GM21717 (cell line): Measurements from ENCODE around the gene ABHD17A.

Source experiments
- ATAC-seq: cut with Tn5 transposase; IDR thresholded peaks from one replicate; pipeline ENCODE4 v1.9.1; 2021; ENCODE audit warnings: mild to moderate bottlenecking, moderate library complexity; ENCODE audit not compliant: unreplicated experiment

Gene ABHD17A

DNA sequence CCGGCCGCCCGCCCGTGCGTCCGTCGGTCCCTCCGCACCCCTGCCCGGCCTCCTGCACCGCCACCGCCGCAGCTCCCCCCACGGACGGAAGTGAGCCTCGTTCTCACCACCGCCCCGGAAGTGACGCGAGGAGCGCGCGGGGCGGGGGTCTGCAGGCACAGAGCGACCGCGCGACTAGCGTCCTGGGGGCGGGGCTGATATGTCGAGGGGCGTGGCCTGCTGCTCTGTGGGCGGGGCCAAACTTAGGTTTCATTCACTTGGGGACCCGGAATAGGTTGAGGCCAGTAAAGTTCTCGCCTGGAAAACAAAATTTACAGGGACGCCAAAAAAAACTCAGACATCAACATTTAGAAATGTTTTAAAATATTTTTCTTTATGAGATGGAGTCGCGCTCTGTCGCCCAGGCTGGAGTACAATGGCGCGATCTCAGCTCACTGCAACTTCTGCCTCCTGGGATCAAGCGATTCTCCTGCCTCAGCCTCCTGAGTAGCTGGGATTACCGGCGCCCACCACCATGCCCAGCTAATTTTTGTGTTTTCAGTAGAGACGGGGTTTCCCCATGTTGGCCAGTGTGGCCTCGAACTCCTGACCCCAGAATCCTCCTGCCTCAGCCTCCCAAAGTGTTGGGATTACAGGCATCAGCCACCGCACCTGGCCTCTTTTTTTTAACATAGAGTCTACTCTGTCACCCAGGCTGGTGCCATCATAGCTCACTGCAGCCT lies at the start of gene ABHD17A:
Gene ABHD17A, minus strand, starts transcription at position 99 of the 722 bp plus-strand sequence. CDS start 3,930 bp downstream, outside the sequence.
- ATAC-seq = peak; percentile 49

GRCh38 chr19:1933942-1934341 lies 48.6 kb upstream of the ABHD17A start:
- ATAC-seq = no peak

DNA sequence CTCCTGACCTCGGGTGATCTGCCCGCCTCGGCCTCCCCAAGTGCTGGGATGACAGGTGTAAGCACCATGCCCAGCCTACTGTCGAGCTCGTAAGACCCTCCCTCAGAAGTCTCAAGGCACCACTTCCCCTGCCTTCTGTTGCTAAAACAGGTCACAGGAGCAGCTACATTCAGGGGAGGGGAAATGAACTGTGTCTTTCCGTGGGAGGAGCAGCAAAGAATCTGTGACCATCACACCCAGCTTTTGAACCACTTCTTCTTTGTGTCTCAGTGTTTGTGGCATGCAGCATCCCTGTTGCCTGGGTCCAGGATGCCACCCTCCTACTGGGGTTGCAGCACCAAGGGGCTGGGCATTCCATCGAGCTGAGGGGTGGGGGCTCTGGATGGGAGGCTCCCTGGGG lies 47.9 kb upstream of the ABHD17A start:
- no peak for ATAC-seq

DNA sequence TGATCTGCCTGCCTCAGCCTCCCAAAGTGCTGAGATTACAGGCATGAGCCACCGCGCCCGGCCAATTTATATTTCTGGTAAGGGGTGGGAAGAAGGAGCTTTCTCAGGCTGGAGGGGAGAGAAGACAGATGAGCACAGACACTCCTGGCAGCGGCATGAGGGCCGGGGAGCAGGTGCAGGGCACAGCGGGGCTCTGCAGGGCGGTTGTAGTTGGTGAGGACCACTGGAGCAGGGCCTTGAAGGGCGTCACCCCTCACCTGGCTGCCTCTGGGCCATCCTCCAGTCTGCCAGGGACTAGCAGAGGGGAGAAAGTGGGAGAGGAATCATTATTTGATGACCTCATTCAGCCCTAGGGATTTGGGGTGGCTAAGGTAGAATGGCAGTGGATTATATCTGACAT lies 47.1 kb upstream of the ABHD17A start:
- ATAC-seq = no peak

- no peak for ATAC-seq
Observed at GRCh38 chr19:1931445-1931844, 46.1 kb upstream of the ABHD17A start.

- ATAC-seq = no peak
Observed at GRCh38 chr19:1929021-1929742, 43.9 kb upstream of the ABHD17A start.

- no peak for ATAC-seq
Observed at GRCh38 chr19:1925544-1925943, 40.2 kb upstream of the ABHD17A start.

GRCh38 chr19:1924320-1924961 lies 39.1 kb upstream of the ABHD17A start:
- no peak for ATAC-seq

DNA sequence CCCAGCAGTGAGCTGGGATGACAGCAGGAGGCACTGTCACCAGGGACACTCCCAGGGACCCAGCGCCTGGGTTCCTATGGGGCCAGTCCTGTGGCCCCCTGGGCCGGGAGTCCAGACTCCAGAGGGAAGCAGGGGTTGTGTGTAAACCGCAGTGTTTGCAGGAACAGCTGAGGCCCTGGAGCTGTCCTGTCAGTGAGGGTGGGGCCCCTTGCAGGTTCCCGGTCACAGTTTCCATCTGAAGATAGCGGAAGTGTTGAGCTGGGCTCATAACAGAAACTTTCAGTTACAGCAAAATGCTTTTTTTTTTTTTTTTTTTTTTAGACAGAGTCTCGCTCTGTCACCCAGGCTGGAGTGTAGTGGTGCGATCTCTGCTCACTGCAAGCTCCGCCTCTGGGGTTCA lies 38.0 kb upstream of the ABHD17A start:
- ATAC-seq = no peak

GRCh38 chr19:1922803-1923202 lies 37.5 kb upstream of the ABHD17A start:
- ATAC-seq = no peak

DNA sequence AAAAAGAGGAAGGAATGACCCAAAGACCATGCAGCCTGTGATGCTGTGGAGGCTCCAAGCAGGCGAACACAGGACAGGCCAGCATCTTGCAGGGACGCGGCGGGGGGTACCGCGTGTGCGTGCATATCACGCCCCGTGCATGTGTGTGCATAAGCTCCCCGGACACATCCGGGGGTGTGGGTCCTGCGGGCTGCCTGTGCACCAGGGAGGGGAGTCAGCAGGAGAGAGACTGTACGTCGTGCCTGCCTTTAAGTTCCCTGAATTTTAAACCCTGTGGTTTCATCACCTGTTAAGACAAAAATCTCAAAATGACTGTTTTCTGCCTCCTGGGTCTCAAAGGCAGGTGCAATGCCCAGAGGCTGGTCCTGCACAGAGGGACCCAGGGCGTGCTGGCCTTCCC lies 36.5 kb upstream of the ABHD17A start:
- no peak for ATAC-seq

DNA sequence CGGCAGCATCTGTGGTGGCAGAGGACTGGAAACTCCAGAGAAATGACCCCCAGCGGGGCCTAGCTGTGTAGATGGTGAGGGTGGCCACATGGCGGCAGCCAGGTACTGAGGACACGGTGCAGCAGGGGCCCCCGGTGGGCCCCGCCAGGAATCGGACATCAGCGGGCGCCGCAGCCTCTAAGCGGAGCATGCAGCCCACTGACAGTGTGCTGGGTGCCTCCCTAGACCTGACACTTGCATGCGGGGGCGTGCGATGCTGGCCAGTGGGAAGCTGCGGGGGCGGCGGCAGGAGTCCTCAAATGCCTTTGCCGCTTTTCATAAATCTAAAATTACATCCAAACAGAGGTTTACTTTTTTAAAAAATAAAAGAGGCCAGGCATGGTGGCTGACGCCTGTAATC lies 36.0 kb upstream of the ABHD17A start:
- no peak for ATAC-seq

GRCh38 chr19:1920644-1921043 lies 35.3 kb upstream of the ABHD17A start:
- ATAC-seq = no peak

DNA sequence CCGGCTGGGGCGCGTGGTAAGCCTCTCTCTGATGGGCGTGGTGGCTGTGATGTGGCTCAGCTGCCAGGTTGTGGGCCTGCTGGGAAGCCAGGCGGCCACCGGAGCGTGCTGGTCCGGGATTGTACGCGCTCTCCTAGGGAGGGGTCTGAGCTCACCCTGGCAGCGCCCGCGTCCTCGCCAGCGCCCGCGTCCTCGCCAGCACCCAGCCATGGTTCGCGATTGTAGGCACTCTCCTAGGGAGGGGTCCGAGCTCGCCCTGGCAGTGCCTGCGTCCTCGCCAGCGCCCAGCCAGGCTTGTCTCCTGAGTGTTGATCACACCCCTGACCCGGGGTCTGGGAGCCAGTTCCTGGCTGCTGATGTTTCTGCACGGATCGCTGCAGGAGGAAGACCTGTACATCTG lies 33.7 kb upstream of the ABHD17A start:
- no peak for ATAC-seq

- ATAC-seq = no peak
Observed at GRCh38 chr19:1917926-1918325, 32.6 kb upstream of the ABHD17A start.

- ATAC-seq = no peak
Observed at GRCh38 chr19:1917146-1917545, 31.9 kb upstream of the ABHD17A start.

DNA sequence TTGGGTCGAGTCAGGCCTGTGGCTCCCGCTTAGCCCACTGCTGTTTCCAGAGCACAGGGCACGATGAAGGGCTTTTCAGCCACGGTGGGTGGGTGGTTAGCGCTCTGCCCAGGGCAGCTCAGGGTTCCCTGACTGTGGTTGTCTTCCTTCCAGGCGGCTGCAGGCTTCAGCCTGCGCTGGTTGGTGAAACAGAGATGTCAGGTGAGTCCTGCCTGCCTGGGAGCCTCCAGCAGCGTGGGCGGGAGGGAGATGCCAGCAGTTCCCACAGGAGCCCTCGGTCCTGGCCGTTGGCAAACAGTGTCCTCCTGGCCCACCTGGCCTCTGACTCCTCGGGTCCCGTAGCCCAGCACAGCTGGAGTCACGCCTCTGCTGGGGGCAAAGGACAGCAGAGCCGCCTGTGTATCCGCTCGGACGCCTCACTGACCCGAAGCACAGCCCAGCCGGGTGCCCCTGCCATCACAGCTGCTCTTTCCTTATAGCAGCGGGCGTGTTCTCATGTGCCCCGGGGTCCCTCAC lies 29.6 kb upstream of the ABHD17A start:
- ATAC-seq = no peak

DNA sequence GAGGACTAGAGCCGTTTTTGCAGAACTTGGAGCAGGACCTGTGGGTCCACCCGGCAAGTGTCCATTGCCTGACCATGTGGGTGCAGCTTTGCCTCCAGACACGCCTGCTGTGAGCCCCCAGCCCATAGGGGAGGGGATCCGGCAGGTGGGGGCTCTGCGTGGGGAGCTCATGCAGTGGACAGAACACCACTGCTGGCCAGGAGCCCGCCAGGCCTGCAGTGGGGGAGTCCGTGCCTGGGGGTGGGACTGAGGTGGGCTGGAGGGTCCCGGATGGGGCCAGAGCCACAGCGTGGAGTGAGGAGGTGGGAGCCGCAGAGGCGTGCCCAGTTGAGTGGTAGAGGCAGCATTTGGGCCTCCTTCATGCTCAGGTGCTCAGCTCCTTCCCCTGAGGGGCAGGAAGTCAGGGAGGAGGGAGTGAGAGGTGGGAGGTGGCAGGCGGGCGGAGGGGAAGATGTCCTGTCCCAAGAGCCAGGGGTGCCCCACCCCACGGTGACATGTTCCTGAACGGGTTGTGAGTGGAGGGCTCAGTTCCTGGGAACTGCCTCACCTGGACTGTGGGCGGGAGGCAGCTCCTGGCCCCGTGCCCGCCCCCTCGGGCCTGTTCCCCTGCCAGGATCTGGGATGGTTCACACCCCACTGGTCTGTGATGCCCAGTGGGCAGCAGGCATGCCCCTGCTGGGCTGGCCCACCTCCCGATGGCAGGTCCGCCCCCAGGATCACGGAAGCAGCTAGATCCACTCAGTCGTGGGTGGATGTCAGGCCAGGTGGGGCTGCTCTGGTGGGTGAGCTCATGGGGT lies 28.7 kb upstream of the ABHD17A start:
- ATAC-seq = no peak

DNA sequence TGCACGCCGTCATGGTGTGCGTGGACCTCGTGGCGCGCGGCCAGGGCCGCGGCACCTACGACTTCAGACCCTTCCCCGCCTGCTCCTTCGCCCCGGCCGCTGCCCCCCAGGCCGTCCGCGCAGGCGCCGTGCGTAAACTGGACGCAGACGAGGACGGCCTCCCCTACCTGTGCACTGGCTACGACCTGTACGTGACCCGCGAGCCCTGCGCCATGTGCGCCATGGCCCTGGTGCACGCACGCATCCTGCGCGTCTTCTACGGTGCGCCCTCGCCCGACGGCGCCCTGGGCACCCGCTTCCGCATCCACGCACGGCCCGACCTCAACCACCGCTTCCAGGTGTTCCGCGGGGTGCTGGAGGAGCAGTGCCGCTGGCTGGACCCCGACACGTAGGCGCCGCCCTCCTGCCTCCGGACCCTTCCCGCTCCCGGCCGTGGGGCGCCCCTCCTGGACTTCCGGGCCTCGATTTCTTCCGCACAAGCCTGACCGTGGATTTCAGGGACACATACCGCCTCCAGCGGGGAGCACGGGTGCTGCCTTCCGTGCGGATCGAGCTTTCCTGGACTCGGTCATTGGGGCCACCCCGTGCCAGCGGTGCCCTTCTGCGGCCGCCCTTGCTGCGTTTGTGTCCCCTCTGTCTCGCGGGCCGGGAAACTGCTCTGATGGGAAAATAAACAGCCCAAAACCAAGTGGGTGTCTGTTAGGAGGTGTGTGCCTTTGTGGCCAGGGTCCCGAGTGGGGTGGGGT lies 27.6 kb upstream of the ABHD17A start:
- ATAC-seq = no peak

GRCh38 chr19:1911995-1912394 lies 26.7 kb upstream of the ABHD17A start:
- ATAC-seq = no peak
